GM18505 (cell line): ENCODE results near the gene PSTPIP1.
"Not testable (repeated sequence)": the region's sequence is repeated elsewhere in the genome, so short reads cannot be mapped to it uniquely, and the experiment has no call there.

Experiments
- ATAC-seq: cut with Tn5 transposase; IDR thresholded peaks from one replicate; pipeline ENCODE4 v1.9.1; 2021; ENCODE audit not compliant: unreplicated experiment
- POLR2A ChIP-seq: IDR thresholded peaks from 4 replicates; pipeline ENCODE4 v1.6.1; 2011; ENCODE audit warnings: borderline replicate concordance; ENCODE audit not compliant: insufficient read depth, insufficient read length; ENCODE audit errors: extremely low read depth

Gene PSTPIP1

DNA sequence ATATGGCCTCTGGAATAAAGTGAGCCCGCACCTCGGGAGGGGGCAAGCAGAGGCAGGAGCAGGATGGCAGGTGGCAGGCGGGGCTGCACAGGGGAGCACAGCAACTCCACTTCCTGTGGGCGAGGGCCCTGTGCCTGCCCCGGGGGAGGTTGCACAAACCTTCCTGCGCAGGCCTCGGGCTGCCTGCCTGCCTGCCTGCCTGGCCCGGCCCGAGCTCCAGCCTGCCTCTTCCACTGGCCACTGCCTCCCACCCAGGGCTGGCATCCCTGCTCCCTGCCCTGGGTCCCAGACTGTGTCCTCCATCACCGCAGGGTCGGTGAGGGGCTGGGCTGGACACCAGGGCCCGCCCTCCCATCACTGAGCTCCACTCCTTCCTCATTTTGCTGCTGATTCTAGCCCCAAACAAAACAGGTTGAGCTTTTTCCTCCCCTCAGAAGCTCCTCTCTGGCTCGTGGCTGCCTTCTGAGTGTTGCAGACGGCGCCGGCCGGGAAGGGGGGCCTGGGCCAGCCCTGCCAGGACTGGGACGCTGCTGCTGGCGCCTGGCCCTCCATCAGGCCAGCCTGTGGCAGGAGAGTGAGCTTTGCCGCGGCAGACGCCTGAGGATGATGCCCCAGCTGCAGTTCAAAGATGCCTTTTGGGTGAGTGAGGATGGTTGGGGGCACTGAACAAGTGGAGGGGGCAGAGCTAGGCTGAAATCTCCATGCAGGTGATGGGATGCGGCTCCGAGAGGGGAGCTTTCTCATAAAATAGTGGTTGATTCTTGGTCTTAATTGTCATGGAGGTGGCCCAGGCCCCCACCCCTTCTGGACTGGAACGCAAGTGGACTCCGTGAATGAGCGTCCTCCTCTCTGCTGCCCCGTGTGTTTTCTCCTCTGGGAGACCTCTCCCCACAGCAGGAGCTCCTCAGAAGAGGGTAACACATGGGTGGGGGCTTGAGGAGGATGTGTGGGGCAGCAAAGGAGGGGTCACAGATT is at the start of gene PSTPIP1:
Gene PSTPIP1 (plus strand): TSS at position 156 of the 975 bp plus-strand sequence. CDS start 448 bp downstream, at position 604.
- peak; percentile 64 for TF ChIP-seq POLR2A

DNA sequence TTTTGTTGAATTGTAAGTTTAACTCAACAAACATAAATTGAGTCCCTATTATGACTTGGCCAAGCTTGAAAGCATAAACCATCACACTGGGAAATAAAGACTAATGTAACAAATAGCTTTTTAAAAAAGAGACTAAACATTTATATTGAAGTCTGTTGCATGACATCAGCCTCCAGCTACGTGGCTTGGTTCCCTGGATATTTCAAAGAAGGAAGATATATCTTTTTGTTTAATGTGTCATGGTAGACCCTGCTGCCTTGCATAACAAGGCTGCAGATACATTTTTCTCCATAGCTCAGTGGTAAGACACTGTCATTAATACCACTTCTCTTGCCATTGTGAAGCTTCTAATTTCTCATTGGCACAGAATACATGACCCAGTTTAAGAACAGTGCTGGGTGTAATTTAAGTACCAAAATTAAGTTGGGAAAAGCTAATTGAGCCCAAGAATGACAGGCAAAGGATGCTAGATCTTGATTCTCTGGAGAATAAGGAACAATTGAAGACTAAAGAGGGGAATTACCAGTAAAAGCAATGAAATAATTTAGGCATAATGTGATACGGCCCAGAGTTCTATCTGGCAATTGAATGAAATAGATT is 49.3 kb upstream of the PSTPIP1 start:
- no peak for ATAC-seq
- no peak for TF ChIP-seq POLR2A

More for the DNA sequence above, at the start of gene PSTPIP1:
- ATAC-seq, result peak; percentile 43

DNA sequence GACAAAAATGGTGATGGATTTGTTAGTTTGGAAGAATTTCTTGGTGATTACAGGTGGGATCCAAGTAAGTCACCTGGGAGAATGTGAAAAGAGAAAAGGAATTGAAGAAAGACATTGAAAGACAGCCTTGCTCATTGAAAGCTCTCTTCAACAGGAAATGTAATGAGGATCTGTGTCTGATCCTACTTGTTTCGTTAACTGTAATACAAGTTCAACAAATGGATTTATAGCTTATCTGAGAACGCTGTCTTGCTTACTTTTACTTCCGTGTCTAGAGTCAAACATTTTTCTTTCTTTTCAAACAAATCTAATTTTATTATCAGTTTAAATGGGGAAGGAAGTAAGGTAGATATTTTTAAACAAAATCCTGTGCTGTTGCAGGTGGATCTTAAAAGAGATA is 47.5 kb upstream of the PSTPIP1 start:
- TF ChIP-seq POLR2A, result no peak
- no peak for ATAC-seq

DNA sequence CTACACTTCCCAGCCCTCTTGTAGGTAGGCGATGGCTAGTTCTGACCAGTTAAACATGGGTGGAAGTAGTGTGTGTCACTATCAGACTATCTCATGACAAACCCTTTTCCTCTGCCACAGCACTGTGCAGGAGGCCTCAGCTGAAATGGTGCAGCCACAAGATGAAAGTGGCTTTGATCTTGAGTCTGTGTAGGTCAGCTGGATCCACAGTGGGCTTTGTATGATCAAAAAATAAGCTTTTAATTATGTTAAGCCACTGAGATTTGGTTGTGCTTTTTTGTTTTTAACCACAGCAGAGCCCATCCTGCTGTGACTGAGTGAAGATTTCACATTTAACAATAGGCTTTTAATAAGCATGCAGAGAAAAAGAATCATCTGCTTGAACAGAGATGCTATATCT is 43.7 kb upstream of the PSTPIP1 start:
- TF ChIP-seq POLR2A, result no peak
- ATAC-seq, result no peak

DNA sequence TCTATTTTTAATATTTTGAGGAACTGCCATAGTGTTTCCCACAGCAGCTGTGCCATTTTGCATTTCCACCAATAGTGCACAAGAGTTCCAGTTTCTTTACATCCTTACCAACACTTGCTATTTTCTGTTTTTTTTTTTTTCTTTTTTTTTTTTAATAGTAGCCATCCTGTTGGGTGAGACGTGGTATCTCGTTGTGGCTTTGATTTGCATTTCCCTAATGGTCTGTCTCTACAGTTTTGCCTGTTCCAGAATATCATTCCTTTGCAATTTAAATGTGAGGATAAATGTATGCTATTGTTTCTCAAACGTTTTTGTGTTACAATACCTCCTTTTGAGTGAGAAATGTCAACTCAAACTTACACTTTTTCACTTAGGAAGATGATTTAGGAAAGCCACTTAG is 41.0 kb upstream of the PSTPIP1 start:
- no peak for ATAC-seq
- no peak for TF ChIP-seq POLR2A

DNA sequence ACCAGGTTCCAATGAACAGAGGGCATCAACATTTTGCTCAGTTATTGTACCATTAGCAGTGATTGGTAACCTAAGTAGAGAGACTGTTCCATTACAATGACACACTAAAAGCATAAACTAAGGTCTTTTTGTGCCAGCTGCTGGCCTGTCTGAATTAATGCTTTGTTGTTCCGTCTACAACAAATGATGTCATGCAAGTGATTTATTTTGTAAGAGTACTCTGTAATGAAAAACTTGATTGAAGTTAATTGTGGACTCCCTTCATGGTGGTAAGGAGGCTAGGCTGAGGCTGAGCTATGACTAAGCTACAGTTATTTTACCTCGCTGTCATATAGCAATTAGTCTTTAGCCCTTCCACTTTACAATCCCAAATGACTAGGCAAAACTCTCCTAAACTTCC is 40.2 kb upstream of the PSTPIP1 start:
- TF ChIP-seq POLR2A, result no peak
- no peak for ATAC-seq

DNA sequence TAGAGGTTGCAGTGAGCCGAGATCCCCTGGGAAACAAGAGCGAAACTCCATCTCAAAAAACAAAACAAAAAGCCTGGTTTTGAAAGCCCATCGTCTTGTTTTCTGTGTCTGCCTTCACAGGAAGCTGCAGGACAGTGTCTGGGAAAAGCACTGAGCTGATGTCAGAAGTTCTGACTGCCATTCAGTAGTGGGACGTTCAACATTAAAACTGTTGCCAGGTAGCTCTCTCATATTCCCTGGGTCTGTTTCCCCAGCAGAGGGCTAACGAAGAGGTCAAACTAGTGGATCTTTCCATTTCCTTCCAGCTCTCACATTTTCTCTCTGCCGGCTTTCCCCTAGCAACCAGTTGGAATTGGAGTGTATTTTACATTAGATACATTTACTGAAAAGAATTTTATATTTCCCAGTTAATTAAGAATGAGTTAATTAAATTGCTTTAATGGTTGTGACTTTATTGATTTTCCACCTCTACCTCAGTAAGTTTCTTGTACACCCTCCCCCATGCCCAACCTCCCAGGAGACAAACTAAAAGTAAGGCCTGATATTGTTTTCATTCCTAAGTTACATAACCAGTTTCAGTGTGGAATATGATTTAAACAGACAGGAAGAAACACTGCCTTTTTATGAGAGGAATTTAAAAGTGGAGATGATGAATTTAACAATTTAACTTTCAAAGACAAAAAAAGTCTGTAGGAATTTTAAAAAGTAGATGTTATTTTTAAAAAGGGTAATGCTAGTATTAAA is 33.5 kb upstream of the PSTPIP1 start:
- ATAC-seq, result no peak

DNA sequence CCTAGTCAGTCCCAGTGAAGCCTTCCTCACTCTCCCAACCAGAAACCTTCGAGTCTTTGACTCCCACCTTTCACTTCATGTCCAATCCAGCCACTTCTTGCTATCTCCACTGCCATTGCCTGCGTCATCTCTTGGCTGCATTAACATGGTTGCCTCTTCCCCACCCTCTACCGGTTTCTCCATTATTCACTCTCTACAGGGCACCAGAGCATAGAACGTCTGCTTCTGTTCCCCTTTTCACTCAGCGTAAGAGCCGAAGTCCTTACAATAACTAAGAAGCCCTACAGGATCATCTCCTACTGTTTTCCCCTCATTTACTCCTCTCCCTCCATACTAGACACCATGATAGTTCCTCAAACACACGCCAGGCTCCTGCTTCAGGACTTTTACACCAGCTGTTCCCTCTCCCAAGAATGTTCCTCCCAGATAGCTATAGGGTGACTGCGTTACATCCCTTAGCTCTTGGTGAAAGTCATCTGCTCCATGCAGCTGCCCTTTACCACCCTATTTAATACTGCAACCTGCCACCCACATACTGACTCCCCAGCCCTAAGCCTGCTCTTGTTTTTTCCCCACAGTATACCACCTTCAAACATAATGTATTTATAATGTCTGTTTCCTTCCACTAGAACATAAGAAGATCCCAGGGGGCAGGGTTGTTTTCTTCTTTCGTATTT is 32.5 kb upstream of the PSTPIP1 start:
- no peak for ATAC-seq
- TF ChIP-seq POLR2A, result no peak

More for the DNA sequence above, 33.5 kb upstream of the PSTPIP1 start:
- no peak for TF ChIP-seq POLR2A

DNA sequence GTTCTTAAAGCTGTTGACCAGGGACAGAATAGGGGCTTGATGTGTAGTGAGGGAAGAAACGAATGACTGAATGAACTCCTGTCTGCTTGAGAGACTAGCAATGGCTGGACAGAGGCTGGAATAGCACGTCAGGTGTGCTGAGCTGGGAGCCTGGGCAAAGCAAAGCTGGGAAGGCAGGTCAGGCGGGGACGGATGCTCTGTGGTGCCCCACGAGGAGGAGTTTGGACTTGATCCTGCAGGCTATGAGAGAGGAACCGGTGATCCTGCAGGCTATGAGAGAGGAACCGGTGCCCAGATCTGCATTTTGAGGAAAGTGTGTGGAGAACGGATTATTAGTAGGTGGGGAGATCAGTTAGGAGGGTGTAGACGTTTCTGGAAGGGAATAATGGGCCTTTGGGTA is 31.3 kb upstream of the PSTPIP1 start:
- no peak for TF ChIP-seq POLR2A

DNA sequence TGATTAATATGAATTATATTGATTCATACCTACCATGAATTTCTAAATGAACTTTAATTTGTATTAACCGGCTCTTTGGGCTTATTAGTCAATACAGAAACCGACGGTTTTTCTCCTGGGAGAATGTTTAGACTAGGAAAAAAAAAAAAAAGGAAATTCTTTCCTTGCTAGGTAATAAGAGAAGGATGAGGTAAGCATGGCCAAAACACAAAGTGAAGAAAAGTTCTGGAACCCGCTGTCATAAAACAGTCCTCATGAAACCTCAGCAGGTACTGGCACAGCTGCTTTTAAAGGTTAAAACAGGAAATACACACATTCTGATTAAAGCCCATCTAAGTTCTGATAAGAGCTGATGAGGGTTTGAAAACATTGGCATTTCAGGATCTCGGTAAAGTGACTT is 30.8 kb upstream of the PSTPIP1 start:
- no peak for TF ChIP-seq POLR2A
- no peak for ATAC-seq

More for the DNA sequence above, 31.3 kb upstream of the PSTPIP1 start:
- no peak for ATAC-seq

DNA sequence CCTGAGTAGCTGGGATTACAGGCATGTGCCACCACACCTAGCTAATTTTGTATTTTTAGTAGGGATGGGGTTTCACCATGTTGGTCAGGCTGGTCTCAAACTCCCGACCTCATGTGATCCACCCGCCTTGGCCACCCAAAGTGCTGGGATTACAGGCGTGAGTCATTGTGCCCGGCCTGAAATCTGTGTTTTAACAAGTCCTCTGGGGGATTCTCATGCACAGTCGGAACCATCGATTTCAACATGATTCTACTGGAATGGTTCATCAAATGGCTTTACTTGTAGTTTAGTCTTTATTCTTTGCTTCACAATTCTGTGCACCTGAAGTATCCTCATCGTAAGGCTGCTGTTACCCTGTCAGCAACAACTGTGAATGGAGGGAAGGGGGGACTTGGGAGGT is 28.9 kb upstream of the PSTPIP1 start:
- not testable (repeated sequence) for ATAC-seq

DNA sequence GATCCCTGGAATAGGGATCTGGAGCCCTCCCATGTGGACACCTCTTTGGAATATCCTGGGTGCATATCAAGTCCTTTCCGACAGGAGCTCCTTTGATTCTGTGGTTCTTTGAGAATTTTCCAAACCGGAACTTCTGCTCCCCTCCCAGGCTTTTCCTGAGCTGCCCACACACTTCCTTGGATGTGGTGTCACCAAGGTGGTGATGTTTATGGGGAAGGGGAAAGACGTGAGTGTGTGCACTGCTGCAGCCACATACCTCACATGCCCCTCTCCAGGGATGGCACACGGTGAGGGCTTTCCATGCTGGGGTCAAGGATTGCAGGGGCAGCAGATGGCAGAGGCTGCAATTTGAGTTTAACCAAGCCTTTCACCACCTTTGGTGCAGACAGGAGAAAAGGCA is 27.9 kb upstream of the PSTPIP1 start:
- no peak for ATAC-seq
- TF ChIP-seq POLR2A, result no peak

DNA sequence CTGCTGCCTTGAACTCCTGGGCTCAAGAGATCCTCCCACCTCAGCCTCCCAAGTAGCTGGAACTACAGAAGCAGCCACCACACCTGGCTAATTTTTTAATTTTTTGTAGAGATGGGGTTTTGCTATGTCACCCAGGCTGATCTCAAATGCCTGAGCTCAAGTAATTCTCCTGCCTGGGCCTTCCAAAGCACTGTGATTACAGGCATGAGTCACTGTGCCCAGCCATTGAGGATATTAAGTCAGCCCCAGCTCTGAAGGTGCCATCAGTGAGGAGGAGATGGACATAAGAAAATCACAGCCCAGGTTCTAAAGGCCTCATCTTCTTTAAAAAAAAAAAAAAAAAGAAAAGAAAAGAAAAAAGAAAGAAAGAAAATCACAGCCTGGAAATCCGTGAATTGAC is 26.6 kb upstream of the PSTPIP1 start:
- ATAC-seq, result no peak
- no peak for TF ChIP-seq POLR2A

DNA sequence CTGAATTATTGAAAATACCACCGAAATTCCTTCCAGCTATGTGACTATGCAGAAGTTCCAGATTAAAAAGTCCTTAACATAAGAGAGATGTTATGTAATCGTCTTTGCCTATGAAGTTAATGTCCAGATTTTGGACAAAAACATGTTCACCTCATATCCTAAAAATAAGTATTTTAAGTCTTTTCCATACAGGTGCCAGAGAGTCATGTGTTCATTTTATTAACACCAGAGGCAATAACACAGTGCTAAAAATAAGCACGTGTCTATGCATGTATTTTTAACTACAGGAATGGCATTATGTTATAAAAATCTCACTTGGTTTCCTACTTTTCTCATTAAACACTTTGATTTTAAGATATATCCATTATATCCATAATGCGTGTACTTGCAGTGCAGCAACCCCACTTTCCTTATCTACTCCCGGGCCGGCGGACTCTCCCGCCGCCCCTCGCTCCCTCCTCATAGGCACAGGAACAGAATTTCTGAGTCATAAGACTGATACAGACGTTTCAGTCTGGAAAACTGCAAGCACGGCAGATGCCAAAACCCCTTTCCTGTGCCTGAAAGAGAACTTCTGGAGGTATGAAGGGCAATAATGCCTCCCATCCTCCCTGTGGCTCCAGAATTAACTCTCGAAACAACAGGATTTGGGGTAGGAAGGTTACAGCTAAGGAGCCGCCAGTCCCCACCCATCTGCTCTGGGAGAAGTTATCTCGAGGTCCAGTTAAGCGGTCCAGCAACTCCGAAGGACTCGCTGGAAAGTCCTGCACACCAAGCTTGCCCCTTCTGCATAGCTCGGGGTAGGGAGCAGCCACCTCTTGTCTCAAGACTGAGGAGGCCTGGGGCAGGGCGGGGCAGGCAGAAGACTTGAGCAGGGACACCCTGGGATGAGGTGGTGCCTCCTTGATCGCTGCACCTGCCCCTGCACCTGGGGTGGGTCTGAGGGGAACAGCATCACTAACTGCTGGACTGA is 22.3 kb upstream of the PSTPIP1 start:
- TF ChIP-seq POLR2A, result no peak
- ATAC-seq, result no peak
